ENCODE data around the gene ZNF467.

ZNF467 gene, protein sequence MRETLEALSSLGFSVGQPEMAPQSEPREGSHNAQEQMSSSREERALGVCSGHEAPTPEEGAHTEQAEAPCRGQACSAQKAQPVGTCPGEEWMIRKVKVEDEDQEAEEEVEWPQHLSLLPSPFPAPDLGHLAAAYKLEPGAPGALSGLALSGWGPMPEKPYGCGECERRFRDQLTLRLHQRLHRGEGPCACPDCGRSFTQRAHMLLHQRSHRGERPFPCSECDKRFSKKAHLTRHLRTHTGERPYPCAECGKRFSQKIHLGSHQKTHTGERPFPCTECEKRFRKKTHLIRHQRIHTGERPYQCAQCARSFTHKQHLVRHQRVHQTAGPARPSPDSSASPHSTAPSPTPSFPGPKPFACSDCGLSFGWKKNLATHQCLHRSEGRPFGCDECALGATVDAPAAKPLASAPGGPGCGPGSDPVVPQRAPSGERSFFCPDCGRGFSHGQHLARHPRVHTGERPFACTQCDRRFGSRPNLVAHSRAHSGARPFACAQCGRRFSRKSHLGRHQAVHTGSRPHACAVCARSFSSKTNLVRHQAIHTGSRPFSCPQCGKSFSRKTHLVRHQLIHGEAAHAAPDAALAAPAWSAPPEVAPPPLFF

DNA sequence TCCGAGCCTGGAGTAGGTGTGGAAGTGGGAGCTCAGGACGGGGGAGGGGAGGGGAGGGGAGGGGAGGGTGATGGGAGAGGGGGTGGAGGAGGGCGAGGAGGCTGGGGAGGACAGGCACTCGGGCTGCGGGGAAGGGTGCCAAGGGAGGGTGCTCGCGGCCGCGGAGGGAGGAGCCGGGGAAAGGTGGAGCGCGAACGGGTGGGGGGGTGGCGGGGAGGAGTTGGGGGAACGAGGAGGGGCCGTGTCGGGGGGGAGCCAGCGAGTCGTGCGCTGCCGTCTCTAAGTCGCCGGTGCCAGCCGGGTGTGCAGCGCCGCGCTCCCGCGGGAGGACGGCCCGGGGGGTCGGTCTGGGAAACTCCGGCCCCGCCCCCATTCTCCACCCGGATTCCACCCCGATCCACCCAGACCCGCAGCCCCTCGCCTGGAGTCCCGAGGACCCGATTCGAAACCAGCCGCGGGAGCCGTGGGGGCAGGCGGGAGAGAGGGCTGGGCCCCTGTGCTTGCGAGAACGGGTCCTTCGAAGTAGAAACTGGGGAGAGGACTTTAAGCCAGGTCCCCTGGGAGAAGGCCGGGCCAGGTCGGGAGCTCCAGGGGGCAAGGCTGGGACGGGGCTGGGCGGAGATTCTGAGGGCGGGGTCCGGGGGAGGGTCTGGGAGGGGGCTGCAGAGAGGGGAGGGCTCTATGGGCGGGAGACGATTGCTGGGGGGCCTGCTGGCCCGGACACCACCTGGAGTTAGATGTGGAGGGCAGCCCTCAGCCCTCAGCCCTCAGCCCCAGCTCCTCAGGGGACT lies at the start of gene ZNF467:
Gene ZNF467 (minus strand): TSS at position 143 of the 791 bp plus-strand sequence. CDS start 2,556 bp downstream, outside the sequence.
- peak in 1 of 2 donors; percentile 29 for DNase-seq (ENCODE audit: low read depth in 2 of 2)

DNA sequence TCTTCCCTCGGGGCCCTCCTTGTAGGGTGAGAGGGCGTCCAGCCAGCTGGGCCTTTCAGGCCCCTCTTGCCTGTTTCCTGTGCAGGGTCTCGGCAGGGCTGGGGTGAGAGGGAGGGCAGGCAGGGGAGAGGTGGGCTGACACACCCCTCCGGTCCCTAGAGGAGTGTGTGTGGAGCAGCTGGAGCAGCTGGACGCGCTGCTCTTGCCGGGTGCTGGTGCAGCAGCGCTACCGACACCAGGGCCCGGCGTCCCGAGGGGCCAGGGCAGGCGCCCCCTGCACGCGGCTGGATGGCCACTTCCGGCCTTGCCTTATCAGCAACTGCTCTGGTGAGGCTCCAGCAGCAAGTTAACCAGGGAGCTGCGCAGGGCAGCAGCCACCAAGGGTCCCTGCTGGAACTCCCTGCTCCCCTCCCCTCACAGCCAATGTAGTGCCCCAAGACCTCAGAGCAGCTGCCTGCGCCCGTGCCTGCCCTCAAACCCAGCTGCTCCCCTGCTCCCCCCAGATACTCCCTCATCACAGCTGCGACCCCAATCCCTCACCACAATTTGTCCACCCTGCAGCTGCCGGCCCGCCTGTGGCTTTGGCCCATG lies 49.1 kb upstream of the ZNF467 start:
- no peak for DNase-seq (ENCODE audit: low read depth in 2 of 2)

DNA sequence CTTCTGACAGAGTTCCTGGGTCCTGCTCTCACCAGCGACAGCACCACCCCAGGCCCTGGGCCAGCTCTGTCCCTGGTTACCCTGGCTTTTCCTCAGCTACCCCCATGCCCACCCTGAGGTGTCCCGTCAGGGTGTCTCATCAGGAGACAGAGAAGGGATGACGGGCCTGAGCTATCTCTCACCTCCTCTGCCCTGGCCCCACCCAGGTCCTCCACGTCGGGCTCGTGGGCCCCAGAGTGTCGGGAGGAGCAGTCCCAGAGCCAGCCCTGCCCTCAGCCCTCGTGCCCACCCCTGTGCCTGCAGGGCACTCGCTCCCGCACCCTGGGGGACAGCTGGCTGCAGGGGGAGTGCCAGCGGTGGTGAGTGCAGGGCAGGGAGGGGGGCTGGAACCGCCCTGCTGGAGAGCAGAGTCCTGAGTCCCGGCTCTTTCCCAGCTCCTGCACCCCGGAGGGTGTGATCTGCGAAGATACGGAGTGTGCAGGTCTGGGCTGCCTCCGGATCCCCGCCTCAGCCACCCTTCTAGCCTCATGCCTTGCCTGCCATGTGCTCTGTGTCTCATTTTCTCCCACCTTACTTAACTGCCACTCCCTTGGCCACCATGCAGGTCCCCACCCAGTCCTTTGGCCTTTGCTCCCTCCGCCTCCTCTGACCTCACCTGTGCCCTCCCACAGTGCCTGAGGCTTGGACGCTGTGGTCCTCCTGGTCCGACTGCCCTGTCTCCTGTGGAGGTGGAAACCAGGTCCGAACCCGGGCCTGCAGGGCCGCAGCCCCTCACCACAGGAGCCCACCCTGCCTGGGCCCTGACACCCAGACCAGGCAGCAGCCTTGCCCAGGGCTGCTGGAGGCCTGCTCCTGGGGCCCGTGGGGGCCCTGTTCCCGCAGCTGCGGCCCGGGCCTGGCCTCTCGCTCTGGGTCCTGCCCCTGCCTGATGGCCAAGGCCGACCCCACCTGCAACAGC lies 48.1 kb upstream of the ZNF467 start:
- no peak for DNase-seq (ENCODE audit: low read depth in 2 of 2)

DNA sequence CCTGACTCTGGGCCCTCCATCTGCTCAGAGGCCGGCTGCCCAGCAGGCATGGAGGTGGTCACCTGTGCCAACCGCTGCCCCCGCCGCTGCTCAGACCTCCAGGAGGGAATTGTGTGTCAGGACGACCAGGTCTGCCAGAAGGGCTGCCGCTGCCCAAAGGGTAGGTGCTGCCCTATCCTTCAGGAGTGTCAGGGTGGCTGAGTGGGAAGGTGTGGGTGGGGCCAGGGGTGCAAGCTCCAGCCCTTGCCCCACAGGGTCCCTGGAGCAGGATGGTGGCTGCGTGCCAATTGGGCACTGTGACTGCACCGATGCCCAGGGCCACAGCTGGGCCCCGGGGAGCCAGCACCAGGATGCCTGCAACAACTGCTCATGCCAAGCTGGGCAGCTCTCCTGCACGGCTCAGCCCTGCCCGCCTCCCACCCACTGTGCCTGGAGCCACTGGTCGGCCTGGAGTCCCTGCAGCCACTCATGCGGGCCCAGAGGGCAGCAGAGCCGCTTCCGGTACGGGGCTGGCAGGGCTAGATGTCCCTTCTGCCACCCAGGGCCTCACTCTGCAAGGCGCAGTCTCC lies 47.3 kb upstream of the ZNF467 start:
- DNase-seq (ENCODE audit: low read depth in 2 of 2), result no peak

DNA sequence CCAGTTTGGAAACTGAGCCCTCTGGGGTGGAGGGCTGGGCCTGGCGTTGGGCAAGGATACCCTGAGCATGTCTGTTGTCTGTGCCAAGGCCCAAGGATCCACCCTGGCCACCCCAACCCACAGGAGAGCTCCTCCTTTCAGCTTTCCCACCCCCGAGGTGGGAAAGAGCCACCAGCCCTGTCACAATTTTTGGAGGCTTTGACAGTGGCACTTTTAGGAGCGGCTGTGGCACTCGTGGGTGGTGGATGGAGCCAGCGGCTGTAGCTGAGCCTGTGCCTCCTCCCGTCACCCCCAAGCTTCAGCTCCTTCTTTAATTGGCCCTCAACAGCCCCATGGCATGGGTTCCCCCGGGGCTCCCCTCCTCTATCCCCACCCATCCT lies 46.6 kb upstream of the ZNF467 start:
- no peak for DNase-seq (ENCODE audit: low read depth in 2 of 2)

DNA sequence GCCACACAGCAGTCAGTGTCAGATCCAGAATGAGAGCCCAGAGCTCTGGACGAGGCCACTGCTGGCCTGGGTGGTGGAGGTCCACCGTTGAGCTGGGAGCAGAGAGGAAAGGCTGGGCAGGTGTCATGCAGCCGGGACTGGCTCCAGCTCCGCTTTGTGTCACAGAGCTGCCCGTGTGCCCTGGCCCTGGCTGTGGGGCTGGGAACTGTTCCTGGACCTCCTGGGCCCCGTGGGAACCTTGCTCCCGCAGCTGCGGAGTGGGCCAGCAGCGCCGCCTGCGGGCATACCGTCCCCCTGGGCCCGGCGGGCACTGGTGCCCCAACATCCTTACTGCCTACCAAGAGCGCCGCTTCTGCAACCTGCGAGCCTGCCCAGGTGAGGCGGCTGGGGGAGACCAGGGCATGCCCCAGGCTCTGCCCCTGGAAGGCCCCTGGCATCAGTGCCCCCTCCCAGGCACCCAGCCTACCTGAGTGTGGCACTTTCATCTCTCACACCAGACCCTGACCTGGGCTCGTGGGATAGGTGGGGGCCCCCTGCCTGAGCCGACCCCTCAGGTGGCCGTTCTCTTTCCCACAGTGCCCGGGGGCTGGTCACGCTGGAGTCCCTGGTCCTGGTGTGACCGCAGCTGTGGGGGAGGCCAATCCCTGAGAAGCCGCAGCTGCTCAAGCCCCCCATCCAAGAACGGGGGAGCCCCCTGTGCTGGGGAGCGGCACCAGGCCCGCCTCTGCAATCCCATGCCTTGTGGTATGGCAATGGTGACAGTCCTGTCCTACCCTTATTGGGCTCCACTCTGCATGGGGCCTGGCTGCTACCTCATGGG lies 46.0 kb upstream of the ZNF467 start:
- DNase-seq (ENCODE audit: low read depth in 2 of 2), result no peak

DNA sequence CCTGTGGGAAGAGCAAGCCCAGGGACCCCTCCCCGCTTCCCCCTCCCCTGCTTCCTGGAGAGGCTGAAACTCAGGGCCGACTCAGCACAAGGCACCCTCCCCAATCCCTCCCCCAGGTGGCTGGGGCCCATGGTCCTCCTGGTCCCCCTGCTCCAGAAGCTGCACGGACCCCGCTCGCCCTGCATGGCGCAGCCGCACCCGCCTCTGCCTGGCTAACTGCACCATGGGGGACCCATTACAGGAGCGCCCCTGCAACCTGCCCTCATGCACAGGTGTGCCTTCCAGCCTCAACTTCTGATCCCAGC lies 45.1 kb upstream of the ZNF467 start:
- DNase-seq (ENCODE audit: low read depth in 2 of 2), result no peak

DNA sequence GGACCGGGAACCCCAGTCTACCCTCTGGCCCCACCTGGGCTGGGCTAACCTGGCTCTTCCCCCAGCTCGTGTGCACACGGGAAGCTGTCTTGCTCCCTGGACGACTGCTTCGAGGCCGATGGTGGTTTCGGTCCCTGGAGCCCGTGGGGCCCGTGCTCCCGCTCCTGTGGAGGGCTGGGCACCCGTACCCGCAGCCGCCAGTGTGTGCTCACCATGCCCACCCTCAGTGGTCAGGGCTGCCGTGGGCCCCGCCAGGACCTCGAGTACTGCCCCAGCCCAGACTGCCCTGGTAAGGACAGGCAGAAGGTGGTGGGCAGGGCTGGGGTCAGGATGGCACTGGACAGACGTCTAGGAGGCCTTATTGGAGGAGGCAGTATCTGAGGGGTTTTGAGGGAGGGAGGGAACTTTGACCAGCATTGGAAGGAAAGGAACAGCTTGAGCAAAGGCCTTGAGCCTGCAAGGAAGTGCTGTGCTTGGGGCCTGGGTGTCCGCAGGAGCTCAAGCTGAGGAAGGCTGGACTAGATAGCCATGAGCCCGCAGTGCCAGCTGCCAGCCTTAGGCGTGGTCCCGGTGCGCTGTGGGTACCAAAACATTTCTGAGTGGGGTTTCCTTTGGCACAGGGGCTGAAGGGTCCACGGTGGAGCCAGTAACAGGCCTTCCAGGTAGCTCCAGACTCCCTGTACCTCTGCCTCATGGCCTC lies 44.6 kb upstream of the ZNF467 start:
- no peak for DNase-seq (ENCODE audit: low read depth in 2 of 2)

DNA sequence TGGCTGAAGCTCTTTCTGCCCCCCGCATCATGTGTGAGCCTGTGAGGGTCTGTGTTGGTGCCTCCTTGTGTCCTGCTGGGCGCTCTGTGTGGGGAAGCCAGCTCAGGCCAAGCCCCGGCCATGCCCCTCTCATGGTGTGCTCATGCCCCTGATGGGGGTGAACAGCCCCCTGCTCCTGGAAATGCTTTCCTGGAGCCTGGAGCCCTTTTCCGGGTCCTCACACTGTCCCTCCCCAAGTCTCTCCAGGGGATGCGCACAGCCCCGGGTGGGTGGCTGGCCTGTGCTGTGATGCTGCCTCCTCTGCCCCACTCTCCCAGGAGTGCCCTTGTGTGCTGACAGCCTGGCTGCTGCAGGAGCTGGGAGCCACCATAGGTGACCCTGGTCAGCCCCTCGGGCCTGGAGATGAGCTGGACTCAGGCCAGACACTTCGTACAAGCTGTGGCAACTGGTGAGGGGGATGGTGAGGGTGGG lies 43.9 kb upstream of the ZNF467 start:
- DNase-seq (ENCODE audit: low read depth in 2 of 2), result no peak

DNA sequence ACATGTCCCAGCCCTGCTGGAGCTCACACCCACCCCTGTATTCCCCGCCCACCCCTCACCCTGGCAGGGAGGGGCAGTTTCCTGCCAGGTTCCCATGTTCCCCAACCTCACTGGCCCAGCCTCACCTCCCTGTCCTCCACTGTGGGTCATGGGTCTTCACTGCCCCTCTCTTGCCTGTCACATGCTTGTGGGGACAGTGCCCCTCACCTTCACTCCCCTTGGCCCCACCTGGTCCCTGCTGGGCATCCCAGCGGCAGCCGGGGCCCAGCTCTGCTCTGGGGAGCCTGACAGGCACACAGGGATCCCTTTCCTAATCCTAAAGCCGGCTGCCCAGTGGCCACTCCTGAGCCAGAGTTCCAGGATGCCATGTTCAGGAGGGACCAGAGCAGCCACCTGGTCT lies 43.4 kb upstream of the ZNF467 start:
- DNase-seq (ENCODE audit: low read depth in 2 of 2), result no peak

DNA sequence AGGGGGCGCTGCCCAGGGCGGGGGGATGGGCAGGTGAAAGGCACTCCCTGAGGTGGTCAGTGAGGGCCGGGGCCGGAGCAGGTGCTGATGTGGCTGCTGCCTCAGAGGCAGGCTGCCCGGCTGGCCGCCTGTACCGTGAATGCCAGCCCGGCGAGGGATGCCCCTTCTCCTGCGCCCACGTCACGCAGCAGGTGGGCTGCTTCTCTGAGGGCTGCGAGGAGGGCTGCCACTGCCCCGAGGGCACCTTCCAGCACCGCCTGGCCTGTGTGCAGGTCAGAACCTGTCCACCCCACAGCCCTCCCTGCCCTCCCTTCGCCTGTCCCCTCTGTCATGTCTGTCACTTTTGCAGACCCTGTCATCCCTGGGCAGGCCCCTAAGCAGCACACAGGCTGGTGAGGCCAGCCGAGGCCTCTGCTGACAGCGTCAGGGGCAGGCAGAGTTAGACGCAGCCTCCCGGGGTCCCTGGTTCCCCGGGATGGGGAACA lies 42.9 kb upstream of the ZNF467 start:
- no peak for DNase-seq (ENCODE audit: low read depth in 2 of 2)

DNA sequence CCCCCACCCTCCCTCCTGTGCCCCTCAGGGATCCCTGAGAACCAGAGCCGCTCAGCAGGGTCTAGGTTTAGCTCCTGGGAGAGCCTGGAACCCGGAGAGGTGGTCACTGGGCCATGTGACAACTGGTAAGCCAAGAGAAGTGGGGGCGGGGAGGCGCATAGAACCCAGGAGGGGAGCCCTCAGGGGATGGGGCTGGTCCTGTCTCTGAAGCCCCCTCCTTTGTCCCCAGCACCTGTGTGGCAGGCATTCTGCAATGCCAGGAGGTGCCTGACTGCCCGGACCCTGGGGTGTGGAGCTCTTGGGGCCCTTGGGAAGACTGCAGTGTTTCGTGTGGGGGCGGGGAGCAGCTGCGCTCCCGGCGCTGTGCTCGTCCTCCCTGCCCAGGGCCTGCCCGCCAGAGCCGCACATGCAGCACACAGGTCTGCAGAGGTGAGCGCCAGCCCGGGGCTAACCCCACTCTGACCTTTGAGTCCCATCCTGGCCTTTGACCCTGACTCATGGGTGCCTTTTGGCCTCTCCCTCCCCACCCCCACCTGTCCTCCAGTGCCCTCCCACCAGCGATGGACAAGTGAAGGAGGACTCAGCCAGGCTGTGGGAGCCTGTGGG lies 42.4 kb upstream of the ZNF467 start:
- DNase-seq (ENCODE audit: low read depth in 2 of 2), result no peak

DNA sequence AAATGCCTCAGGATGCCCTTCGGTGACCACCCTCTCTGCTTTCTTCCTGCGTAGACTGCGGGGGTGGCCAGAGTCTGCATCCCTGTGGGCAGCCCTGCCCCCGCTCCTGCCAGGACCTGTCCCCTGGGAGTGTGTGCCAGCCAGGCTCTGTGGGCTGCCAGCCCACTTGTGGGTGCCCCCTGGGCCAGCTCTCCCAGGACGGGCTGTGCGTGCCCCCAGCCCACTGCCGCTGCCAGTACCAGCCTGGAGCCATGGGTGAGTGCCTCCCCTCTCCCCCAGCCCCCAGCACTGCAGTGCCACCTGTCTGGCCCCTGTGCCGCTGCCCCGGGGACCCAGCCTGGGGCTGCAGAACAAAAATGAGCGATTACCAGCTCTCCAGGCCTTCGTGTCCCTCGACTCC lies 41.7 kb upstream of the ZNF467 start:
- DNase-seq (ENCODE audit: low read depth in 2 of 2), result no peak

DNA sequence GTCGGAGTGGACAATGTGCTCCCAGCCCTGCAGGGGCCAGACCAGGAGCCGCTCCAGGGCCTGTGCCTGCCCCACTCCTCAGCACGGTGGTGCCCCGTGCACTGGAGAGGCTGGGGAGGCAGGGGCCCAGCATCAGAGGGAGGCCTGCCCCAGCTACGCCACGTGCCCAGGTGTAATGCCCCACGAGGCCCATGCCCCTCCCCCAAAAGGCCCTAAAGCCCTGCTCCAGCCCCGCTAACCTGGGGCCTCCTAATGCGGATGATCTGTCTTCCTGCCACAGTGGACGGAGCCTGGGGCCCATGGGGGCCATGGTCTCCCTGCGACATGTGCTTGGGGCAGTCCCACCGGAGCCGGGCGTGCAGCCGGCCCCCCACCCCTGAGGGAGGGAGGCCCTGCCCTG lies 41.1 kb upstream of the ZNF467 start:
- no peak for DNase-seq (ENCODE audit: low read depth in 2 of 2)

DNA sequence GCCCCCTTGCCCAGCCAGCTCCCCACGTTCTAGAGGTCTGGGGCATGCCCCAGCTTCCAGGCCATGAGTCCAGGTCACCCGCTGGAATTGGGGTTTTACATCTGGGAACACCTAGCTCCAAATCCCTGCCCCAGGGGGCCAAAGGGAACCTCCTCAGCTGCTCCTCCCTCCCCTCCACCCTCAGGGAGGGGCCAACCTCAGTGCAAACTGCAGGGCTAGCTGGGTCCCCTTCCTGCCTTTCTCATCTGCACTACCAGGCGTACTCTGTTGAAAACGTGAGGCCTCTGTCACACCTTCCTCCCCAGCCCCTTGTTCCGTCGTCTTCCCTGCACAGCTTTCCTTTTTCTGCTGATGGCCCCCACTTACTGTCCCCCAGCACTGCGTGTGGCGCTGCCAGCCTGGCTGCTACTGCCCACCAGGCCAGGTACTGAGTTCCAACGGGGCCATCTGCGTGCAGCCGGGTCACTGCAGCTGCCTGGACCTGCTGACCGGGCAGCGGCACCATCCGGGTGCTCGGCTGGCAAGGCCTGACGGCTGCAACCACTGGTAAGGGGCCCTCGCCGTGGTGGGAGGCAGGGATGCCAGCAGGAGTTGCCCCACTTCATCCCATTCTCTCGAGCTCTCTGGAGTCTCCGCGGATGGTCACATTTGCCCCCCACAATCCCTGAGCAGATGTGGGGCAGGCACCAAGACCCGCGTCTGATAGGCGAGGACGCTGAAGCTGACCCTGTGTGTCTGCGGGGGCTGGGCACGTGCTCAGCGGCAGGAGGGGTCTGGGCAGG lies 40.1 kb upstream of the ZNF467 start:
- DNase-seq (ENCODE audit: low read depth in 2 of 2), result no peak

DNA sequence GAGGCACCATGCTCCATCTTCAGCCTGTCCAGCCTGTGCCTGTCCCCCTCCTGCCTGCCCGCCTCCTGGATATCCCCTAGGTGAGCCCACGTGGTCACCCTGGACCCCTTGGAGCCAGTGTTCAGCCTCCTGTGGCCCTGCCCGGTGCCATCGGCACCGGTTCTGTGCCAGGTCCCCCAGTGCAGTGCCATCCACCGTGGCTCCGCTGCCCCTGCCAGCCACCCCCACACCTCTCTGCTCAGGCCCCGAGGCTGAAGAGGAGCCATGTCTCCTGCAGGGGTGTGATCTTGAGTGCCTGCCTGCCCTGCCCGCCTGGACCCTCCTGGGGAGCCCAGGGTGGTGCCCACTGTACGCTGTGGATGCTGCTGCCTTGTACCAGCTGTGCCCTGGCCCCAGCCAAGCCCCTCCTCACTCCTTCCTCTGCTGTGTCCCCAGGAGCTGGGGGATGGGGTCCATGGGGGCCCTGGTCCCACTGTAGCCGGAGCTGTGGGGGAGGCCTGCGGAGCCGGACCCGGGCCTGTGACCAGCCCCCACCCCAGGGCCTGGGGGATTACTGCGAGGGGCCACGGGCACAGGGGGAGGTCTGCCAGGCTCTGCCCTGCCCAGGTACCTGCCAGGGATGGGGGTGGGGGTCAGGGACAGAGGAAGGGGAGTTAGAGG lies 38.6 kb upstream of the ZNF467 start:
- DNase-seq (ENCODE audit: low read depth in 2 of 2), result no peak

DNA sequence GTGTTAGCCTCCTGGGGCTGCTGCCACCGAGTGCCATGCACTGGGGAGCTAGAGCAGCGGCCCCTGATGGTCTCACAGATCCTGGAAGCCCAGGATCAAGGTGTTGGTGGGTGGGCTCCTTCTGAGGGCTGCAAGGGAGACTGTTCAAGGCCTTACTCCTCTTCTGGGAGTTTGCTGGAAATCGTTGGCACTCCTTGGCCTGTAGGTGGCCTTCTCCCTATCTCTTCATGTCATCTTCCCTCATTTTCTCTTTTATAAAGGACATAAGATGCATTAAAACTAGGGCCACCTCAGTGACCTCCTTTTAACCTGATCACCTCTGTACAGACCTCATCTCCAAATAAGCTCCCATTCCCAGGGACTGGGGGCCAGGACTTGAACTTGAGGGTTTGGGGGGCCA lies 37.8 kb upstream of the ZNF467 start:
- DNase-seq (ENCODE audit: low read depth in 2 of 2), result no peak

DNA sequence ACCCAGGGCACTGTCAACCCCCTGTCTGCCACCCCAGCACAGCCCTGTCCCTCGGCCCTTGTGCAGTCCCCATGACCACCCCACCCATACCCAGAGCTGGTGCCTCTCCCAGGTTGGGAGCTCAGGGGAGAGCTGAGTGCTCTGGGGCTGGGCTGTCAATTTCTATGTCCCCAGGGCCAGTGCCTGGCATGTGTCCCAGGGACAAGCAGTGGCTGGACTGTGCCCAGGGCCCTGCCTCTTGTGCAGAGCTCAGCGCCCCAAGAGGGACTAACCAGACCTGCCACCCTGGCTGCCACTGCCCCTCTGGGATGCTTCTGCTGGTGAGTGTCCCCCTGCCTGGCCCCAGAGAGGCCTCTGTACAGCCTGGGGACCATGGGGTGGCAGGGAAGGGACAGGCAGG lies 35.8 kb upstream of the ZNF467 start:
- DNase-seq (ENCODE audit: low read depth in 2 of 2), result no peak

All from activated CD8-positive, alpha-beta memory T cell treated with anti-CD3 and anti-CD28 coated beads for 4 hours (primary cell).